DOHH2 (cell line): ENCODE data around the gene TYMS.

Source experiments
- EZH2phosphoT487 ChIP-seq: fragments of 200-600 bp; sonication (generic); IDR thresholded peaks from 2 replicates; pipeline ENCODE4 v1.6.1; 2017; ENCODE audit warnings: borderline replicate concordance, mild to moderate bottlenecking, antibody characterized with exemption, low read length, moderate library complexity, mixed read lengths
- TF ChIP-seq, protein P1 (sequence below): fragments of 200-600 bp; sonication (generic); IDR thresholded peaks from one replicate; pipeline ENCODE4 v1.5.1; 2014; ENCODE audit warnings: antibody characterized with exemption, mild to moderate bottlenecking, low read depth, low read length; ENCODE audit not compliant: poor library complexity, severe bottlenecking

- TF ChIP-seq, protein P1, sequence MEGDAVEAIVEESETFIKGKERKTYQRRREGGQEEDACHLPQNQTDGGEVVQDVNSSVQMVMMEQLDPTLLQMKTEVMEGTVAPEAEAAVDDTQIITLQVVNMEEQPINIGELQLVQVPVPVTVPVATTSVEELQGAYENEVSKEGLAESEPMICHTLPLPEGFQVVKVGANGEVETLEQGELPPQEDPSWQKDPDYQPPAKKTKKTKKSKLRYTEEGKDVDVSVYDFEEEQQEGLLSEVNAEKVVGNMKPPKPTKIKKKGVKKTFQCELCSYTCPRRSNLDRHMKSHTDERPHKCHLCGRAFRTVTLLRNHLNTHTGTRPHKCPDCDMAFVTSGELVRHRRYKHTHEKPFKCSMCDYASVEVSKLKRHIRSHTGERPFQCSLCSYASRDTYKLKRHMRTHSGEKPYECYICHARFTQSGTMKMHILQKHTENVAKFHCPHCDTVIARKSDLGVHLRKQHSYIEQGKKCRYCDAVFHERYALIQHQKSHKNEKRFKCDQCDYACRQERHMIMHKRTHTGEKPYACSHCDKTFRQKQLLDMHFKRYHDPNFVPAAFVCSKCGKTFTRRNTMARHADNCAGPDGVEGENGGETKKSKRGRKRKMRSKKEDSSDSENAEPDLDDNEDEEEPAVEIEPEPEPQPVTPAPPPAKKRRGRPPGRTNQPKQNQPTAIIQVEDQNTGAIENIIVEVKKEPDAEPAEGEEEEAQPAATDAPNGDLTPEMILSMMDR, result no peak
- no peak for TF ChIP-seq EZH2phosphoT487
These were observed 10.1 kb upstream of the TYMS start for GRCh38 chr18:647304-647703.
